HepG2 (cell line): ENCODE results near the gene NEAT1. TPM values are rescaled to one million over a fixed set of nuclear protein-coding genes. Genes with fewer than 3 reads are reported as not detected.

Experiments
- CHD2 ChIP-seq: IDR thresholded peaks from 2 replicates; pipeline ENCODE4 v1.6.1; 2011; ENCODE audit warnings: low read depth, low read length, improper control_type of control experiment
- EHMT2 ChIP-seq: fragments of 200-600 bp; sonication (generic); IDR thresholded peaks from 2 replicates; pipeline ENCODE4 v1.7.0; 2017; ENCODE audit warnings: antibody characterized with exemption, low read depth, low read length, borderline replicate concordance
- KMT2B ChIP-seq: IDR thresholded peaks from 2 replicates; pipeline ENCODE4 v1.6.1; 2016; ENCODE audit warnings: missing genetic modification reagents, missing compliant biosample characterization
- MIXL1 ChIP-seq: IDR thresholded peaks from 2 replicates; pipeline ENCODE4 v1.6.1; 2016
- NFIB ChIP-seq: sonication (generic); formaldehyde crosslinking; IDR thresholded peaks from 2 replicates; pipeline ENCODE4 v1.9.0; 2021; ENCODE audit warnings: missing genetic modification reagents, mild to moderate bottlenecking, borderline replicate concordance
- NFRKB ChIP-seq: fragments of 450-650 bp; IDR thresholded peaks from 2 replicates; pipeline ENCODE4 v1.6.1; 2017
- ONECUT2 ChIP-seq: sonication (generic); formaldehyde crosslinking; IDR thresholded peaks from 2 replicates; pipeline ENCODE4 v1.4.0; 2020; ENCODE audit warnings: missing genetic modification reagents
- PRPF4 ChIP-seq: fragments of 200-400 bp; formaldehyde crosslinking; IDR thresholded peaks from 2 replicates; pipeline ENCODE4 v1.6.1; 2016; ENCODE audit warnings: low read length, low read depth; ENCODE audit not compliant: poor library complexity, severe bottlenecking
- PTBP1 ChIP-seq: fragments of 200-400 bp; formaldehyde crosslinking; IDR thresholded peaks from 2 replicates; pipeline ENCODE4 v1.6.1; 2018; ENCODE audit warnings: low read length, low read depth; ENCODE audit not compliant: poor library complexity, severe bottlenecking
- RFXAP ChIP-seq: sonication (generic); formaldehyde crosslinking; IDR thresholded peaks from 2 replicates; pipeline ENCODE4 v1.4.0; 2020; ENCODE audit warnings: missing genetic modification reagents, borderline replicate concordance
- YEATS4 ChIP-seq: sonication (generic); formaldehyde crosslinking; IDR thresholded peaks from 2 replicates; pipeline ENCODE4 v1.4.0; 2020; ENCODE audit warnings: missing genetic modification reagents, borderline replicate concordance
- ZFP36L1 ChIP-seq: sonication (generic); formaldehyde crosslinking; IDR thresholded peaks from 2 replicates; pipeline ENCODE4 v1.8.0; 2022; ENCODE audit warnings: mild to moderate bottlenecking, missing genetic modification reagents, moderate library complexity
- ZNF292 ChIP-seq: sonication (generic); formaldehyde crosslinking; IDR thresholded peaks from 2 replicates; pipeline ENCODE4 v1.8.1; 2022; ENCODE audit warnings: mild to moderate bottlenecking, low read depth, missing genetic modification reagents, borderline replicate concordance
- ZNF343 ChIP-seq: sonication (generic); formaldehyde crosslinking; IDR thresholded peaks from 2 replicates; pipeline ENCODE4 v1.4.0; 2020; ENCODE audit warnings: mild to moderate bottlenecking, missing genetic modification reagents
- ZNF7 ChIP-seq: IDR thresholded peaks from 2 replicates; pipeline ENCODE4 v1.6.1; 2016; ENCODE audit warnings: missing biosample characterization, missing genetic modification reagents
- ZNF746 ChIP-seq: sonication (generic); formaldehyde crosslinking; IDR thresholded peaks from 2 replicates; pipeline ENCODE4 v1.8.0; 2022; ENCODE audit warnings: mild to moderate bottlenecking, missing genetic modification reagents
- ZNF777 ChIP-seq: sonication (generic); formaldehyde crosslinking; IDR thresholded peaks from 2 replicates; pipeline ENCODE4 v1.4.0; 2020; ENCODE audit warnings: missing genetic modification reagents
- polyA plus RNA-seq, 8 experiments: library from polyadenylated mRNA; depleted of rRNA in 3 of 8; stranded (reverse) in 7 of 8; unstranded in 1 of 8; fragments of >200 nt; fragmentation: Illumina TruSeq in 4 of 8; extraction: Trizol in 4 of 8; gene quantifications; 2 replicates each; pipeline versions ENCODE4 v1.2.1 to v1.2.3, GENCODE V29; 2011 to 2016; ENCODE audit warnings: low read depth in 4 of 8, missing spikeins in 1 of 8, mixed read lengths in 1 of 8; ENCODE audit not compliant: insufficient read depth in 1 of 8
- total RNA-seq, 5 experiments: library from RNA; depleted of rRNA; stranded (reverse); fragments of >200 nt; fragmentation: Illumina TruSeq; extraction: Trizol; gene quantifications; 2 replicates each; pipeline ENCODE4 v1.2.3, GENCODE V29; 2016; ENCODE audit warnings: low read depth in 1 of 5
- TF ChIP-seq, protein P1 (sequence below): sonication (generic); formaldehyde crosslinking; IDR thresholded peaks from 2 replicates; pipeline ENCODE4 v1.5.1; 2020; ENCODE audit warnings: mild to moderate bottlenecking, moderate library complexity, missing genetic modification reagents
- TF ChIP-seq, protein P2 (sequence below): sonication (generic); formaldehyde crosslinking; IDR thresholded peaks from 2 replicates; pipeline ENCODE4 v1.8.0; 2022; ENCODE audit warnings: missing genetic modification reagents, mild to moderate bottlenecking, moderate library complexity, borderline replicate concordance
- TF ChIP-seq, protein P3 (sequence below): sonication (generic); formaldehyde crosslinking; IDR thresholded peaks from 2 replicates; pipeline ENCODE4 v1.5.1; 2020; ENCODE audit warnings: mild to moderate bottlenecking, missing genetic modification reagents, moderate library complexity
- TF ChIP-seq, protein P4 (sequence below): sonication (generic); formaldehyde crosslinking; IDR thresholded peaks from 2 replicates; pipeline ENCODE4 v1.5.0; 2020; ENCODE audit warnings: missing genetic modification reagents, mild to moderate bottlenecking, borderline replicate concordance

NEAT1 gene
- total and polyA plus RNA-seq, 2 of the 13 experiments (the other 11 are each of a cell fraction or from before 2014, with no cell fraction given), result 20.5 to 41.2 TPM

DNA sequence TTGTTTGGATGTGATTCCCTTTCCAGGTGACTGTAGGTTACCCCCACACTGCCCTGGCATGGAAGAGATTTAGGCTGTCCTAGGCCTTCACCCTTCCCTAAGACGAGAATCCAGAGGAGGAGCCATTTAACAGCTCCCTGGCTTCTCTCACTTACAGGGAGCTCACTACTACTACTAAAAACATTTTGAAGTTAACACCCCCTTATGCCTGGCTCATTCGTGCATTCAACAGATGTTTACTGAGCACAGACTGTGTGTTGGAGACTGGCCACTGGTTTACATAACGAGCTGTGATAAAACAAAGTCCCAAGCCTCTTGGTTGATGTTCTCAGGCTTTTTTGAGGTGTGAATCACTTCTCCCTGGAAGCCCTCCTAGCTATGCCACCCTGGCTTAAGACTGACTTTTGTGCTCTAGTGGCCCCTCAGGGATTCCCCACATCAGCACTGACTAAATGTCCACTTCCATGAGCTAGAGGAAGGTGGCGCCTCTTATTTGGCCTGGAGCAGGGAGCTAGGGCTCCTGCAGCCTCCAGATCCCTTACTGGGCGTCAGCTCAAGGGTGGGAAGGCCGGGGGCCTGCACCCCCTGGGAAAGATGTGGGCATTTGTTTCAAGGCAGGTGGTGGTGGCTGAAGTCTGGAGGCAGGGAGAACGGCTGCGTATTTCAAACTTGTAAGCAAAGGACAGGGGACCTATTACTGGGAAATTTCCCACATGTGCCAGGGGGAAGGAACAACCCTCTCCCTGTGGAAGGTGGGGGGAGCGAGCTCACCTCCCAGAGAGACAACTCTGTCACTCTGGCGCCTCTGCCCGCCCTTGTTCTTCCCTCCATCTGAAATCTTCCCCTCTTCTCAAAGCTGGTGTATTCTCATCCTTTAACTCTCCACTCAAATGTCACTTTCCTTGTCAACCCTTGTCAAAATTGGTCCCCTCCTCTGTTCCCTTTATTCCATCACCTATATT lies 56.9 kb downstream of the NEAT1 start (continued):
- no peak for TF ChIP-seq ZNF777 (CRISPR knock-in tag)
- TF ChIP-seq EHMT2, result no peak
- TF ChIP-seq, protein P1, sequence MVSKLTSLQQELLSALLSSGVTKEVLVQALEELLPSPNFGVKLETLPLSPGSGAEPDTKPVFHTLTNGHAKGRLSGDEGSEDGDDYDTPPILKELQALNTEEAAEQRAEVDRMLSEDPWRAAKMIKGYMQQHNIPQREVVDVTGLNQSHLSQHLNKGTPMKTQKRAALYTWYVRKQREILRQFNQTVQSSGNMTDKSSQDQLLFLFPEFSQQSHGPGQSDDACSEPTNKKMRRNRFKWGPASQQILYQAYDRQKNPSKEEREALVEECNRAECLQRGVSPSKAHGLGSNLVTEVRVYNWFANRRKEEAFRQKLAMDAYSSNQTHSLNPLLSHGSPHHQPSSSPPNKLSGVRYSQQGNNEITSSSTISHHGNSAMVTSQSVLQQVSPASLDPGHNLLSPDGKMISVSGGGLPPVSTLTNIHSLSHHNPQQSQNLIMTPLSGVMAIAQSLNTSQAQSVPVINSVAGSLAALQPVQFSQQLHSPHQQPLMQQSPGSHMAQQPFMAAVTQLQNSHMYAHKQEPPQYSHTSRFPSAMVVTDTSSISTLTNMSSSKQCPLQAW (CRISPR knock-in tag), result no peak
- TF ChIP-seq PRPF4, result no peak
- no peak for TF ChIP-seq KMT2B (CRISPR knock-in tag)
- no peak for TF ChIP-seq ZNF7
- TF ChIP-seq, protein P2, sequence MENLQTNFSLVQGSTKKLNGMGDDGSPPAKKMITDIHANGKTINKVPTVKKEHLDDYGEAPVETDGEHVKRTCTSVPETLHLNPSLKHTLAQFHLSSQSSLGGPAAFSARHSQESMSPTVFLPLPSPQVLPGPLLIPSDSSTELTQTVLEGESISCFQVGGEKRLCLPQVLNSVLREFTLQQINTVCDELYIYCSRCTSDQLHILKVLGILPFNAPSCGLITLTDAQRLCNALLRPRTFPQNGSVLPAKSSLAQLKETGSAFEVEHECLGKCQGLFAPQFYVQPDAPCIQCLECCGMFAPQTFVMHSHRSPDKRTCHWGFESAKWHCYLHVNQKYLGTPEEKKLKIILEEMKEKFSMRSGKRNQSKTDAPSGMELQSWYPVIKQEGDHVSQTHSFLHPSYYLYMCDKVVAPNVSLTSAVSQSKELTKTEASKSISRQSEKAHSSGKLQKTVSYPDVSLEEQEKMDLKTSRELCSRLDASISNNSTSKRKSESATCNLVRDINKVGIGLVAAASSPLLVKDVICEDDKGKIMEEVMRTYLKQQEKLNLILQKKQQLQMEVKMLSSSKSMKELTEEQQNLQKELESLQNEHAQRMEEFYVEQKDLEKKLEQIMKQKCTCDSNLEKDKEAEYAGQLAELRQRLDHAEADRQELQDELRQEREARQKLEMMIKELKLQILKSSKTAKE (CRISPR knock-in tag), result no peak
- peak; percentile 54; the same call in 1 of the 2 replicates for TF ChIP-seq YEATS4 (CRISPR knock-in tag)
- no peak for TF ChIP-seq CHD2
- TF ChIP-seq PTBP1, result no peak
- TF ChIP-seq, protein P3, sequence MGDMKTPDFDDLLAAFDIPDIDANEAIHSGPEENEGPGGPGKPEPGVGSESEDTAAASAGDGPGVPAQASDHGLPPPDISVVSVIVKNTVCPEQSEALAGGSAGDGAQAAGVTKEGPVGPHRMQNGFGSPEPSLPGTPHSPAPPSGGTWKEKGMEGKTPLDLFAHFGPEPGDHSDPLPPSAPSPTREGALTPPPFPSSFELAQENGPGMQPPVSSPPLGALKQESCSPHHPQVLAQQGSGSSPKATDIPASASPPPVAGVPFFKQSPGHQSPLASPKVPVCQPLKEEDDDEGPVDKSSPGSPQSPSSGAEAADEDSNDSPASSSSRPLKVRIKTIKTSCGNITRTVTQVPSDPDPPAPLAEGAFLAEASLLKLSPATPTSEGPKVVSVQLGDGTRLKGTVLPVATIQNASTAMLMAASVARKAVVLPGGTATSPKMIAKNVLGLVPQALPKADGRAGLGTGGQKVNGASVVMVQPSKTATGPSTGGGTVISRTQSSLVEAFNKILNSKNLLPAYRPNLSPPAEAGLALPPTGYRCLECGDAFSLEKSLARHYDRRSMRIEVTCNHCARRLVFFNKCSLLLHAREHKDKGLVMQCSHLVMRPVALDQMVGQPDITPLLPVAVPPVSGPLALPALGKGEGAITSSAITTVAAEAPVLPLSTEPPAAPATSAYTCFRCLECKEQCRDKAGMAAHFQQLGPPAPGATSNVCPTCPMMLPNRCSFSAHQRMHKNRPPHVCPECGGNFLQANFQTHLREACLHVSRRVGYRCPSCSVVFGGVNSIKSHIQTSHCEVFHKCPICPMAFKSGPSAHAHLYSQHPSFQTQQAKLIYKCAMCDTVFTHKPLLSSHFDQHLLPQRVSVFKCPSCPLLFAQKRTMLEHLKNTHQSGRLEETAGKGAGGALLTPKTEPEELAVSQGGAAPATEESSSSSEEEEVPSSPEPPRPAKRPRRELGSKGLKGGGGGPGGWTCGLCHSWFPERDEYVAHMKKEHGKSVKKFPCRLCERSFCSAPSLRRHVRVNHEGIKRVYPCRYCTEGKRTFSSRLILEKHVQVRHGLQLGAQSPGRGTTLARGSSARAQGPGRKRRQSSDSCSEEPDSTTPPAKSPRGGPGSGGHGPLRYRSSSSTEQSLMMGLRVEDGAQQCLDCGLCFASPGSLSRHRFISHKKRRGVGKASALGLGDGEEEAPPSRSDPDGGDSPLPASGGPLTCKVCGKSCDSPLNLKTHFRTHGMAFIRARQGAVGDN (CRISPR knock-in tag), result peak; percentile 47
- no peak for TF ChIP-seq ZFP36L1
- TF ChIP-seq ONECUT2 (CRISPR knock-in tag), result no peak
- TF ChIP-seq ZNF746, result no peak
- no peak for TF ChIP-seq ZNF343 (CRISPR knock-in tag)
- TF ChIP-seq MIXL1 (CRISPR knock-in tag), result peak; percentile 28; the same call in 1 of the 2 replicates
- TF ChIP-seq, protein P4, sequence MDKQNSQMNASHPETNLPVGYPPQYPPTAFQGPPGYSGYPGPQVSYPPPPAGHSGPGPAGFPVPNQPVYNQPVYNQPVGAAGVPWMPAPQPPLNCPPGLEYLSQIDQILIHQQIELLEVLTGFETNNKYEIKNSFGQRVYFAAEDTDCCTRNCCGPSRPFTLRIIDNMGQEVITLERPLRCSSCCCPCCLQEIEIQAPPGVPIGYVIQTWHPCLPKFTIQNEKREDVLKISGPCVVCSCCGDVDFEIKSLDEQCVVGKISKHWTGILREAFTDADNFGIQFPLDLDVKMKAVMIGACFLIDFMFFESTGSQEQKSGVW (CRISPR knock-in tag), result no peak
- TF ChIP-seq RFXAP (CRISPR knock-in tag), result no peak
- TF ChIP-seq NFIB, result no peak
- no peak for TF ChIP-seq NFRKB
- TF ChIP-seq ZNF292 (CRISPR knock-in tag), result no peak
